GM10266 (cell line): ENCODE data around the gene FHOD1.
A peak's percentile ranks its signal among the peaks of the same experiment; 100 is the strongest.

Experiments
- DNase-seq: peaks from one replicate; pipeline ENCODE4 v3.0.0; 2012; ENCODE audit errors: extremely low spot score
- TF ChIP-seq, protein P1 (sequence below): IDR thresholded peaks from 2 replicates; pipeline ENCODE4 v1.5.1; 2012; ENCODE audit warnings: mild to moderate bottlenecking, low read depth; ENCODE audit not compliant: control insufficient read depth, insufficient read depth; ENCODE audit errors: missing control alignments

The FHOD1 gene

DNA sequence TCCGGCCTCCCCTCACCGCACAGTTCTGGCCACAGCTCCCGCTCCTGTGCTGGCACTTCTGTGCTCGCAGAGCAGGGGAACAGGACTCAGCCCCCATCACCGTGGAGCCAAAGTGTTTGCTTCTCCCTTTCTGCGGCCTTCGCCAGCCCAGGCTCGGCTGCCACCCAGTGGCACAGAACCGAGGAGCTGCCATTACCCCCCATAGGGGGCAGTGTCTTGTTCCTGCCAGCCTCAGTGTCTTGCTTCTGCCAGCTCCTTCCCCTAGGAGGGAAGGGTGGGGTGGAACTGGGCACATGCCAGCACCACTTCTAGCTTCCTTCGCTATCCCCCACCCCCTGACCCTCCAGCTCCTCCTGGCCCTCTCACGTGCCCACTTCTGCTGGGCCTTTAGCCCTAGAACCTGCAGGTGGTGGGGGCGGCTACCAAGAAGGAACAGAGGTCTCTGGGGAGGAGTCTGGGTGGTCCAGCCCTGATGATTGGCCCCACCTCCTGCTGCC is 49.0 kb downstream of the FHOD1 start:
- no peak for DNase-seq

GRCh38 chr16:67197704-67198103 is 49.6 kb downstream of the FHOD1 start:
- TF ChIP-seq, protein P1, sequence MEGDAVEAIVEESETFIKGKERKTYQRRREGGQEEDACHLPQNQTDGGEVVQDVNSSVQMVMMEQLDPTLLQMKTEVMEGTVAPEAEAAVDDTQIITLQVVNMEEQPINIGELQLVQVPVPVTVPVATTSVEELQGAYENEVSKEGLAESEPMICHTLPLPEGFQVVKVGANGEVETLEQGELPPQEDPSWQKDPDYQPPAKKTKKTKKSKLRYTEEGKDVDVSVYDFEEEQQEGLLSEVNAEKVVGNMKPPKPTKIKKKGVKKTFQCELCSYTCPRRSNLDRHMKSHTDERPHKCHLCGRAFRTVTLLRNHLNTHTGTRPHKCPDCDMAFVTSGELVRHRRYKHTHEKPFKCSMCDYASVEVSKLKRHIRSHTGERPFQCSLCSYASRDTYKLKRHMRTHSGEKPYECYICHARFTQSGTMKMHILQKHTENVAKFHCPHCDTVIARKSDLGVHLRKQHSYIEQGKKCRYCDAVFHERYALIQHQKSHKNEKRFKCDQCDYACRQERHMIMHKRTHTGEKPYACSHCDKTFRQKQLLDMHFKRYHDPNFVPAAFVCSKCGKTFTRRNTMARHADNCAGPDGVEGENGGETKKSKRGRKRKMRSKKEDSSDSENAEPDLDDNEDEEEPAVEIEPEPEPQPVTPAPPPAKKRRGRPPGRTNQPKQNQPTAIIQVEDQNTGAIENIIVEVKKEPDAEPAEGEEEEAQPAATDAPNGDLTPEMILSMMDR = no peak
- no peak for DNase-seq

More for the DNA sequence above, 49.0 kb downstream of the FHOD1 start:
- TF ChIP-seq, protein P1 = peak; percentile 30

DNA sequence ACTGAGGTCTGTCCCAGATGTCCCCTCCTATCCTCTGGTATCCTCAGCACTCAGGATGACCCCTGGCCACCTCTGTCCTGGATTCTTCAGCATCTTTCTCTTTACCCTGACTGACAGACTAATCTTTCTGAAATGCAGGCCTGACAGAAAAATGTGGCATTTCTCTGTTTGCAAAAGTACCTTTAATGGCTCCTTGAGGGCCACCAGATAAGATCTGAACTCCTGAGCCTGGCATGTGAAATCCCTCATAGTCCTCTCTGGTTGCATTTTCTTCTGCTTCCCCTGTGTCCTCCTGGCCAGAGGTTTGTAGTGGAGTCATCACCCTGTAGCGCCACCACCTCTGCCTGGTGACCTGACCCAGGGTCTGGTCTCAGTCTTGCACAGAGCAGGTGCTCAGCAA is 50.4 kb downstream of the FHOD1 start:
- DNase-seq = no peak
- TF ChIP-seq, protein P1 = no peak

GRCh38 chr16:67195676-67196075 is 51.6 kb downstream of the FHOD1 start:
- TF ChIP-seq, protein P1 = no peak
- DNase-seq = no peak

GRCh38 chr16:67194260-67194659 is 53.0 kb downstream of the FHOD1 start:
- TF ChIP-seq, protein P1 = no peak
- DNase-seq = no peak

GRCh38 chr16:67193536-67193935 is 53.7 kb downstream of the FHOD1 start:
- TF ChIP-seq, protein P1 = no peak
- peak; percentile 22 for DNase-seq

DNA sequence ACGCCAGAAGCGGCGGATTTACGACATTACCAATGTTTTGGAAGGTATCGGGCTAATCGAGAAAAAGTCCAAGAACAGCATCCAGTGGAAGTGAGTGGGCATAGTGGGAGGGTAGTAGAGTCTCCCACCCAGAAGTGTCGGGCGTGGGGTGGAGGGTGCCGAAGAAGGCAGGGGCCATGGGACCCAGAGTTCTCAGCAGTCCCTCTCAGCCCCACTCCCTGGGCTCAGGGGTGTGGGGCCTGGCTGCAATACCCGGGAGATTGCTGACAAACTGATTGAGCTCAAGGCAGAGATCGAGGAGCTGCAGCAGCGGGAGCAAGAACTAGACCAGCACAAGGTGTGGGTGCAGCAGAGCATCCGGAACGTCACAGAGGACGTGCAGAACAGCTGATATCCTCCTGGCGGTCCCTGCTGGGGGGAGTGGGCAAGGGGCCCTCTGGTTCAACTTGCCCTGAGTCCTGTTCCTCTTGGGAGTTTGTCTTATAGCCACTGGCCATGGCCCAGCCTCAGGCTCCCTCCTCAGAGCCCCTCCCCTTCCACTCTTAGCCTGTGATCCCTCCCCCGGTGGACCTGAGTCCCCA is 54.4 kb downstream of the FHOD1 start:
- TF ChIP-seq, protein P1 = no peak
- DNase-seq = peak; percentile 46
